Urothelium cell line (cell line): ENCODE data around the gene NPBWR2.

Experiments
- DNase-seq: peaks from one replicate; pipeline ENCODE4 v3.0.0; 2011; ENCODE audit warnings: low spot score, mixed read lengths
- FAIRE-seq: peaks from 2 replicates; lab custom pipeline; 2011; peaks lifted over from hg19 to GRCh38; lab: Jason Lieb, UNC

Gene NPBWR2

GRCh38 chr20:64106981-64107735 is at the start of gene NPBWR2:
Gene NPBWR2 (minus strand): TSS chr20:64107565. CDS start chr20:64106831, 734 bp downstream.
- no peak for FAIRE-seq

GRCh38 chr20:64156136-64156885 is 48.9 kb upstream of the NPBWR2 start:
- no peak for DNase-seq
- no peak for FAIRE-seq

More at GRCh38 chr20:64106981-64107735, at the start of gene NPBWR2:
- DNase-seq, result no peak

GRCh38 chr20:64155258-64156135 is 48.1 kb upstream of the NPBWR2 start:
- DNase-seq (no peak), FAIRE-seq (no peak)

- DNase-seq (no peak), FAIRE-seq (no peak)
These were observed 47.4 kb upstream of the NPBWR2 start for GRCh38 chr20:64154590-64155257.

- FAIRE-seq (no peak), DNase-seq (no peak)
These were observed 46.7 kb upstream of the NPBWR2 start for GRCh38 chr20:64153861-64154589.

GRCh38 chr20:64153410-64153809 is 46.0 kb upstream of the NPBWR2 start:
- FAIRE-seq, result peak; percentile 56
- DNase-seq, result no peak

GRCh38 chr20:64152906-64153305 is 45.5 kb upstream of the NPBWR2 start:
- no peak for FAIRE-seq
- no peak for DNase-seq

- FAIRE-seq (no peak), DNase-seq (peak; percentile 19)
These were observed 44.5 kb upstream of the NPBWR2 start for GRCh38 chr20:64151633-64152530.

GRCh38 chr20:64150756-64151632 is 43.6 kb upstream of the NPBWR2 start:
- DNase-seq, result no peak
- no peak for FAIRE-seq

GRCh38 chr20:64149809-64150560 is 42.6 kb upstream of the NPBWR2 start:
- FAIRE-seq (peak; percentile 76), DNase-seq (no peak)

- no peak for DNase-seq
- no peak for FAIRE-seq
These were observed 41.8 kb upstream of the NPBWR2 start for GRCh38 chr20:64149141-64149540.

GRCh38 chr20:64148581-64148980 is 41.2 kb upstream of the NPBWR2 start:
- DNase-seq, result no peak
- no peak for FAIRE-seq

- no peak for FAIRE-seq
- DNase-seq, result no peak
These were observed 39.6 kb upstream of the NPBWR2 start for GRCh38 chr20:64146936-64147477.

GRCh38 chr20:64146301-64146935 is 39.1 kb upstream of the NPBWR2 start:
- FAIRE-seq, result no peak
- DNase-seq, result no peak

GRCh38 chr20:64145458-64146300 is 38.3 kb upstream of the NPBWR2 start:
- DNase-seq (no peak), FAIRE-seq (no peak)
